Astrocyte (in vitro differentiated cells and primary cell): ENCODE results near the gene CSNK1A1L. TPM values are rescaled to one million over a fixed set of nuclear protein-coding genes. Genes with fewer than 3 reads are reported as not detected.

Experiments used
- DNase-seq: peaks from one replicate; pipeline ENCODE4 v3.0.0-alpha.2; 2010; ENCODE audit warnings: low read depth
- FAIRE-seq: peaks from 2 replicates; lab custom pipeline; 2011; peaks lifted over from hg19 to GRCh38; lab: Jason Lieb, UNC
- H2AFZ ChIP-seq: 2 replicates; pipeline ENCODE4 v1.6.0; 2012; ENCODE audit warnings: low read depth, low read length, inconsistent platforms
- H3K27ac ChIP-seq: 2 replicates; pipeline ENCODE4 v1.5.1; 2011; ENCODE audit warnings: low read depth, low read length, inconsistent platforms
- H3K27me3 ChIP-seq: 2 replicates; pipeline ENCODE4 v1.6.0; 2011; ENCODE audit warnings: low read length, inconsistent platforms; ENCODE audit not compliant: insufficient read depth
- H3K36me3 ChIP-seq: 2 replicates; pipeline ENCODE4 v1.5.1; 2011; ENCODE audit warnings: low read length, inconsistent platforms; ENCODE audit not compliant: insufficient read depth
- H3K4me1 ChIP-seq: 2 replicates; pipeline ENCODE4 v1.5.1; 2011; ENCODE audit warnings: low read length, inconsistent platforms; ENCODE audit not compliant: insufficient read depth
- H3K4me2 ChIP-seq: 2 replicates; pipeline ENCODE4 v1.6.0; 2012; ENCODE audit warnings: low read length, inconsistent platforms
- H3K4me3 ChIP-seq: 2 replicates; pipeline ENCODE4 v1.5.1; 2011; ENCODE audit warnings: low read depth, mild to moderate bottlenecking, low read length, inconsistent platforms; ENCODE audit not compliant: insufficient read depth
- H3K79me2 ChIP-seq: 2 replicates; pipeline ENCODE4 v1.6.0; 2012; ENCODE audit warnings: mild to moderate bottlenecking, low read length, inconsistent platforms; ENCODE audit not compliant: insufficient read depth
- H3K9ac ChIP-seq: 2 replicates; pipeline ENCODE4 v1.6.0; 2012; ENCODE audit warnings: mild to moderate bottlenecking, low read length, inconsistent platforms
- H3K9me3 ChIP-seq: 2 replicates; pipeline ENCODE4 v1.5.1; 2012; ENCODE audit warnings: low read depth, mild to moderate bottlenecking, low read length, inconsistent platforms; ENCODE audit not compliant: insufficient read depth
- H4K20me1 ChIP-seq: 2 replicates; pipeline ENCODE4 v1.6.0; 2012; ENCODE audit warnings: low read length, inconsistent platforms; ENCODE audit not compliant: insufficient read depth
- H3K27ac Mint-ChIP-seq: one replicate; pipeline ENCODE4 v1.8.0; 2021; ENCODE audit warnings: mild to moderate bottlenecking, mixed read lengths; ENCODE audit not compliant: unreplicated experiment
- H3K27me3 Mint-ChIP-seq: one replicate; pipeline ENCODE4 v1.8.0; 2021; ENCODE audit warnings: low read depth, mixed read lengths; ENCODE audit not compliant: unreplicated experiment
- H3K36me3 Mint-ChIP-seq: one replicate; pipeline ENCODE4 v1.8.0; 2021; ENCODE audit warnings: low read depth, mixed read lengths; ENCODE audit not compliant: unreplicated experiment
- H3K4me1 Mint-ChIP-seq: one replicate; pipeline ENCODE4 v1.8.0; 2021; ENCODE audit warnings: low read depth, mixed read lengths; ENCODE audit not compliant: unreplicated experiment
- H3K4me3 Mint-ChIP-seq: one replicate; pipeline ENCODE4 v1.8.0; 2021; ENCODE audit warnings: mild to moderate bottlenecking, moderate library complexity, mixed read lengths; ENCODE audit not compliant: unreplicated experiment
- H3K9me3 Mint-ChIP-seq: one replicate; pipeline ENCODE4 v1.8.0; 2021; ENCODE audit warnings: mild to moderate bottlenecking, mixed read lengths; ENCODE audit not compliant: unreplicated experiment
- CTCF ChIP-seq: IDR thresholded peaks from 2 replicates; pipeline ENCODE4 v1.5.1; 2011; ENCODE audit warnings: low read depth, mild to moderate bottlenecking, inconsistent platforms, low read length, moderate library complexity; ENCODE audit not compliant: insufficient read depth
- EZH2 ChIP-seq: IDR thresholded peaks from 2 replicates; pipeline ENCODE4 v1.6.1; 2012; ENCODE audit warnings: mild to moderate bottlenecking, low read length, inconsistent platforms; ENCODE audit not compliant: insufficient read depth
- total RNA-seq: library from RNA; stranded (reverse); gene quantifications from 2 replicates; pipeline ENCODE4 v1.2.1, GENCODE V29; 2021

The CSNK1A1L gene
- total RNA-seq, 1 donor from 2014 or later, result not detected

GRCh38 chr13:37106642-37107041, 1.2 kb upstream of the CSNK1A1L start:
- FAIRE-seq (no peak), DNase-seq (no peak)
- Histone ChIP-seq H3K27ac (no peak overlapping the region), H3K79me2 (no peaks in the 10 kb centered on the region), H3K27me3 (no peaks in the 10 kb centered on the region), H2AFZ (no peak overlapping the region), H4K20me1 (no peaks in the 10 kb centered on the region), H3K9ac (no peak overlapping the region), H3K4me3 (no peak overlapping the region), H3K4me2 (no peak overlapping the region), H3K4me1 (no peaks in the 10 kb centered on the region), H3K9me3 (no peaks in the 10 kb centered on the region), H3K36me3 (no peaks in the 10 kb centered on the region)
- no peaks in the 10 kb centered on the region for H3K36me3 Mint-ChIP-seq
- no peaks in the 10 kb centered on the region for H3K27me3 Mint-ChIP-seq
- H3K27ac Mint-ChIP-seq, result no peak overlapping the region
- TF ChIP-seq EZH2 (no peak), CTCF (no peak)
- H3K4me1 Mint-ChIP-seq, result peaks cover 10% of the 10 kb centered on the region
- H3K9me3 Mint-ChIP-seq, result no peaks in the 10 kb centered on the region
- H3K4me3 Mint-ChIP-seq, result no peak overlapping the region

GRCh38 chr13:37102896-37103295, 2.6 kb downstream of the CSNK1A1L start:
- H2AFZ ChIP-seq, result no peak overlapping the region
- H3K9me3 Mint-ChIP-seq, result no peaks in the 10 kb centered on the region
- H3K27me3 ChIP-seq, result no peaks in the 10 kb centered on the region
- no peaks in the 10 kb centered on the region for H4K20me1 ChIP-seq
- no peaks in the 10 kb centered on the region for H3K4me1 ChIP-seq
- no peaks in the 10 kb centered on the region for H3K36me3 ChIP-seq
- no peak overlapping the region for H3K9ac ChIP-seq
- H3K27ac ChIP-seq, result no peak overlapping the region
- H3K36me3 Mint-ChIP-seq, result no peaks in the 10 kb centered on the region
- H3K9me3 ChIP-seq, result no peaks in the 10 kb centered on the region
- no peak for FAIRE-seq
- TF ChIP-seq EZH2, result no peak
- no peak for TF ChIP-seq CTCF
- H3K4me3 Mint-ChIP-seq, result no peak overlapping the region
- H3K4me2 ChIP-seq, result no peak overlapping the region
- H3K4me1 Mint-ChIP-seq, result peaks cover 3% of the 10 kb centered on the region
- no peak overlapping the region for H3K4me3 ChIP-seq
- H3K79me2 ChIP-seq, result no peaks in the 10 kb centered on the region
- peak; percentile 75 for DNase-seq
- H3K27ac Mint-ChIP-seq, result no peak overlapping the region
- H3K27me3 Mint-ChIP-seq, result no peaks in the 10 kb centered on the region

GRCh38 chr13:37101201-37101600, 4.3 kb downstream of the CSNK1A1L start:
- H3K27ac ChIP-seq, result no peak overlapping the region
- Mint-ChIP-seq H3K27me3 (no peaks in the 10 kb centered on the region), H3K4me3 (no peak overlapping the region), H3K36me3 (no peaks in the 10 kb centered on the region), H3K9me3 (no peaks in the 10 kb centered on the region), H3K27ac (no peak overlapping the region), H3K4me1 (peaks cover 3% of the 10 kb centered on the region)
- H3K4me2 ChIP-seq, result no peak overlapping the region
- H3K9ac ChIP-seq, result no peak overlapping the region
- H3K27me3 ChIP-seq, result no peaks in the 10 kb centered on the region
- DNase-seq (no peak), FAIRE-seq (no peak)
- no peaks in the 10 kb centered on the region for H3K36me3 ChIP-seq
- H3K4me3 ChIP-seq, result no peak overlapping the region
- H3K4me1 ChIP-seq, result no peaks in the 10 kb centered on the region
- H3K9me3 ChIP-seq, result no peaks in the 10 kb centered on the region
- no peaks in the 10 kb centered on the region for H3K79me2 ChIP-seq
- no peak overlapping the region for H2AFZ ChIP-seq
- TF ChIP-seq EZH2, result no peak
- no peak for TF ChIP-seq CTCF
- H4K20me1 ChIP-seq, result no peaks in the 10 kb centered on the region
